ENCODE measurements around the gene DENND5B.

DENND5B gene

GRCh38 chr12:31522607-31523006, 68.3 kb downstream of the DENND5B start:
- TF ChIP-seq CTCF (IDR thresholded peaks at IDR 0.05; ENCODE audit: control insufficient read depth, insufficient read depth, low read depth, low read length, missing control alignments), result no peak
- H3K4me3 ChIP-seq (ENCODE audit: control insufficient read depth, low read depth, low read length), result no peak overlapping the region
- DNase-seq (ENCODE audit: low read depth), result no peak

GRCh38 chr12:31521964-31522363, 69.0 kb downstream of the DENND5B start:
- no peak for TF ChIP-seq CTCF (IDR thresholded peaks at IDR 0.05; ENCODE audit: control insufficient read depth, insufficient read depth, low read depth, low read length, missing control alignments)
- DNase-seq (ENCODE audit: low read depth), result no peak
- no peak overlapping the region for H3K4me3 ChIP-seq (ENCODE audit: control insufficient read depth, low read depth, low read length)

GRCh38 chr12:31519511-31519910, 71.4 kb downstream of the DENND5B start:
- no peak overlapping the region for H3K4me3 ChIP-seq (ENCODE audit: control insufficient read depth, low read depth, low read length)
- DNase-seq (ENCODE audit: low read depth), result no peak
- no peak for TF ChIP-seq CTCF (IDR thresholded peaks at IDR 0.05; ENCODE audit: control insufficient read depth, insufficient read depth, low read depth, low read length, missing control alignments)

- no peak for TF ChIP-seq CTCF (IDR thresholded peaks at IDR 0.05; ENCODE audit: control insufficient read depth, insufficient read depth, low read depth, low read length, missing control alignments)
- DNase-seq (ENCODE audit: low read depth), result peak; percentile 99
- no peak overlapping the region for H3K4me3 ChIP-seq (ENCODE audit: control insufficient read depth, low read depth, low read length)
Measured at GRCh38 chr12:31518680-31519227, 72.2 kb downstream of the DENND5B start.

- no peak for DNase-seq (ENCODE audit: low read depth)
Measured at GRCh38 chr12:31517994-31518393, 72.9 kb downstream of the DENND5B start.

GRCh38 chr12:31516702-31517101, 74.2 kb downstream of the DENND5B start:
- no peak for TF ChIP-seq CTCF (IDR thresholded peaks at IDR 0.05; ENCODE audit: control insufficient read depth, insufficient read depth, low read depth, low read length, missing control alignments)
- no peak overlapping the region for H3K4me3 ChIP-seq (ENCODE audit: control insufficient read depth, low read depth, low read length)
- DNase-seq (ENCODE audit: low read depth), result no peak

More at GRCh38 chr12:31517994-31518393, 72.9 kb downstream of the DENND5B start:
- no peak for TF ChIP-seq CTCF (IDR thresholded peaks at IDR 0.05; ENCODE audit: control insufficient read depth, insufficient read depth, low read depth, low read length, missing control alignments)
- H3K4me3 ChIP-seq (ENCODE audit: control insufficient read depth, low read depth, low read length), result no peak overlapping the region

GRCh38 chr12:31514912-31515311, 76.0 kb downstream of the DENND5B start:
- no peak for TF ChIP-seq CTCF (IDR thresholded peaks at IDR 0.05; ENCODE audit: control insufficient read depth, insufficient read depth, low read depth, low read length, missing control alignments)
- no peak overlapping the region for H3K4me3 ChIP-seq (ENCODE audit: control insufficient read depth, low read depth, low read length)
- no peak for DNase-seq (ENCODE audit: low read depth)
